Left lung (tissue), 10 donors: ENCODE measurements around the gene KCNQ1OT1. TPM values are rescaled to one million over a fixed set of nuclear protein-coding genes. Genes with fewer than 3 reads are reported as not detected.

Experiments used
- ATAC-seq: fragments of 200-7000 bp; cut with Tn5 transposase; one replicate; pipeline ENCODE4 v1.9.1; 2020; ENCODE audit warnings: moderate library complexity
- DNase-seq, 4 donors: peaks; one replicate each; pipeline ENCODE4 v3.0.0-alpha.2; 2013 to 2020
- H3K27ac ChIP-seq, 2 donors: fragments of 200-600 bp; sonication (generic) in 1 of 2; one replicate each; pipeline versions ENCODE4 v1.5.0 to v1.8.0; 2020 to 2021
- H3K27me3 ChIP-seq, 2 donors: fragments of 200-600 bp; sonication (generic) in 1 of 2; one replicate each; pipeline versions ENCODE4 v1.5.0 to v1.8.0; 2020 to 2021
- H3K36me3 ChIP-seq, 2 donors: fragments of 200-600 bp; sonication (generic) in 1 of 2; one replicate each; pipeline versions ENCODE4 v1.5.0 to v1.8.0; 2020 to 2021
- H3K4me1 ChIP-seq, 2 donors: fragments of 200-600 bp; one replicate each; pipeline ENCODE4 v1.8.0; 2021
- H3K4me3 ChIP-seq, 2 donors: fragments of 200-600 bp; sonication (generic) in 1 of 2; one replicate each; pipeline versions ENCODE4 v1.5.0 to v1.8.0; 2020 to 2021; ENCODE audit warnings: mild to moderate bottlenecking in 1 of 2
- H3K9me3 ChIP-seq, 2 donors: fragments of 200-600 bp; sonication (generic) in 1 of 2; one replicate each; pipeline versions ENCODE4 v1.5.0 to v1.8.0; 2020 to 2021
- CTCF ChIP-seq, 2 donors: fragments of 200-600 bp; sonication (generic) in 1 of 2; IDR thresholded peaks; one replicate each; pipeline versions ENCODE4 v1.5.0 to v1.8.0; 2021; ENCODE audit warnings: antibody characterized with exemption in 2 of 2
- intact Hi-C, 2 donors: fragments of 100-400 bp; cut with DNase I; formaldehyde crosslinking; loops; one replicate each; pipeline versions ENCODE4 v1.11.2 to v1.14.2; 2022
- polyA plus RNA-seq, 6 donors: library from polyadenylated mRNA; unstranded; fragments of 120-200 nt; gene quantifications; one replicate each; pipeline ENCODE4 v1.2.1, GENCODE V29; 2013; ENCODE audit not compliant: insufficient read length in 6 of 6
- total RNA-seq, 2 donors: library from RNA; stranded (reverse); fragmentation: NEBNext Ultra II Directional; extraction: Animal tissue kit (Norgen Biotek cat#: 25700); gene quantifications; one replicate each; pipeline ENCODE4 v1.2.1, GENCODE V29; 2021
- donor health status: DM: no; HTN: yes; CAD: no.
- donor health status: DM: no; HTN: no; CAD: no.

The KCNQ1OT1 gene
- total and polyA plus RNA-seq, 8 donors, result 1.9 to 2.9 (median 2.7) TPM

DNA sequence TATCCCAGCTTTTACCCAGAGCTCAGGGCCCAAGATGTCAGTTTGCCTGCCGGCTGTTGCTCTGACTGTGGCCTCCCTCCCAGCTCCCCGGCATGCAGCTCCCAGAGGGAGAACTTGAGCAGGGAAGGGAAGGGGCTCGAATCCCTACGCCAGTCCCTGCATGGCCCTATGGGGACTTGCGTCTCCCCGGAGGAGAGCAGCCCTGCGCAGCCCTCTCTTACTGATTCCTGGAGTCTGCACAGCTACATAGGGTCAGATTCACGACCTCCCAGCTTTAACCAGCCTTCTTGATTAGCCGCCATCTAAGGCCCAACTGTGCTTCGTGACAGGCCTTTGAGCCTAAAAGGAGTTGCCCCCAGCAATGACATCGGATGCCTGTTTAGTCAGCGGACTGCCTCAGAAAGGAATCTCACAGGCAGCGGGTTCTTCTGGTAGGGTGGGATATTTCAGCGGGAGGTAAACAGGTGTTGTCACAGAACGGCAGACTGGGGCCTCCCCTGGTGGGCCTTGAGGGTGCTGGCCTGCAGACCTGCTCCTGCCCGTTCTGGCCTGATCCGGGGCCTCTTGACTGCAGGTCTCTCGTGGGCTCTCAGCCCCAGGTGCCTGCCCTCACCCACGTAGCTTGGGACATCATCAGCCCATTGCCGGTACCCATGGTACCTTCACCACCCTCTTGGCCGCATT, 43.8 kb upstream of the KCNQ1OT1 start:
- no peak for TF ChIP-seq CTCF (IDR thresholded peaks at IDR 0.05)
- no peak overlapping the region for H3K4me3 ChIP-seq
- H3K27me3 ChIP-seq, result no peaks in the 10 kb centered on the region
- no peaks in the 10 kb centered on the region for H3K9me3 ChIP-seq
- intact Hi-C loops, result no loop called here
- DNase-seq (peak in 1 of 4 donors; percentile 56), ATAC-seq (no peak)
- no peaks in the 10 kb centered on the region for H3K4me1 ChIP-seq
- H3K27ac ChIP-seq, result no peak overlapping the region
- H3K36me3 ChIP-seq, result no peaks in the 10 kb centered on the region

DNA sequence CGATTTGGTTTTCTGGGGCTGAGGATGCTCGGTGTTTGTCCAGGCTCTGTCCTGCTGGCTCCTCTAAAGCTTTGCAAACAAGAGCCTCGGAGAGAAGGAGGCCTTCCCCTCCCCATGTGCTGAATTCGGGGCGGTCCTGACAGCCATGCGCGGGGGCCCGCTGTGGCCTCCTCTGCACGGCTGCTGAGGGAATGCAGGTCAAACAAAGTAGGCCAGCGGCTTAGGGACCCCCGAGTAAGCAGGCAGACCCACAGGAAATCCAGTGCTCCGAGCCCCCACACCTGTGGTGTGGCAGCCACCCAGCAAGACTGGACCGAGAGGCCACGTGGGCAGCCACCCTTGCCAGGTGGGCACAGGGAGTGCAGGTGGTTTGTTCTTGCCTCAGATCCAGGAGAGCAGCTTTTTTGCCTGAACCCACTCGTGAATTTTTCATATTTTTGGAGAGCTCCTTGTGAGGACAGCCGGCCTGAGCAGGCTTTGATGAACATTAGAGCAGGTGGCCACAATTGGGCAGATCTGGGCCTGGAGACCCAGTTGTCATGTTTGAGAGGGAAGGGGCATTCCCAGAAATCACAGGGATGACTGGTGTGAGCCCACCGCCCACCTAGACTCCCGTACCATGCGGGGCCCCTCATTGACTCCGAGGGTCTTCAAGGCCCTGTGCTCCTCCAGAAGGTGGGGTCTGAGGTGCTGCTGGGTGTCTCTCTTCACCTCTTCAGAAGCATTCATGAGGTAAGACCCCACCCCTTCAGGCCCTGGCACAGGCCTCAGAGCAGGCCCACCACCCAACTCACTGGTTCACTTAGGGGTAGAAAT, 43.0 kb upstream of the KCNQ1OT1 start:
- H3K4me1 ChIP-seq, result no peaks in the 10 kb centered on the region
- ATAC-seq, result no peak
- intact Hi-C loops, result no loop called here

DNA sequence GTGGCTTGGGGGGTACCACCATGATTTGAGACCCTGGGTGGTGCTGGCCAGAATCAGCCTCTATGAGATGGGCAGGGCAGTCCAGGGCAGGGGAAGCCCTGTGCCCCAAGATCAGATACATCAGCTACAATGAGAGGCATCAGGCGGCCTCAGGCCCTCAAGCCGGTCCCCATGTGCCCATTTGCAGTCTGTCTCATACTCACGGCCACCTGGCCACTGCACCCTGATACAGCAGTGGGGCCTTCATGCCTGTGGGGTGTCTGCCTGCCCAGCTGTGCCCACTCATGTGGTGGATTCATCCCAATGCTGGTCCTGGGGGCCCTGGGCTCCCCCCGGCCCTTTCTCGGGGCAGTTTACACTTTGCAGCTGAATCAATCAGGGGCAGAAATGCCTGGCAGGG, 42.4 kb upstream of the KCNQ1OT1 start:
- Histone ChIP-seq H3K4me3 (no peak overlapping the region), H3K27ac (no peak overlapping the region), H3K9me3 (no peaks in the 10 kb centered on the region), H3K27me3 (no peaks in the 10 kb centered on the region), H3K4me1 (no peaks in the 10 kb centered on the region), H3K36me3 (no peaks in the 10 kb centered on the region)
- no peak for TF ChIP-seq CTCF (IDR thresholded peaks at IDR 0.05)
- intact Hi-C loops, result no loop called here
- peak in 1 of 4 donors; percentile 51 for DNase-seq
- no peak for ATAC-seq

More for the DNA sequence above, 43.0 kb upstream of the KCNQ1OT1 start:
- Histone ChIP-seq H3K4me3 (no peak overlapping the region), H3K9me3 (no peaks in the 10 kb centered on the region), H3K27ac (no peak overlapping the region), H3K36me3 (no peaks in the 10 kb centered on the region), H3K27me3 (no peaks in the 10 kb centered on the region)
- DNase-seq, result peak in 1 of 4 donors; percentile 51
- no peak for TF ChIP-seq CTCF (IDR thresholded peaks at IDR 0.05)

GRCh38 chr11:2741377-2742131, 41.8 kb upstream of the KCNQ1OT1 start:
- TF ChIP-seq CTCF (IDR thresholded peaks at IDR 0.05), result no peak
- intact Hi-C loops, result no loop called here
- Histone ChIP-seq H3K4me1 (no peaks in the 10 kb centered on the region), H3K4me3 (no peak overlapping the region), H3K9me3 (no peaks in the 10 kb centered on the region), H3K27me3 (no peaks in the 10 kb centered on the region), H3K36me3 (no peaks in the 10 kb centered on the region), H3K27ac (no peak overlapping the region)
- ATAC-seq, result peak; percentile 60
- DNase-seq, result peak in 3 of 4 donors; percentile 32 to 60 (median 49)

- DNase-seq (peak in 1 of 4 donors; percentile 28), ATAC-seq (no peak)
- H3K27me3 ChIP-seq, result no peaks in the 10 kb centered on the region
- H3K9me3 ChIP-seq, result no peaks in the 10 kb centered on the region
- intact Hi-C loops, result no loop called here
- no peaks in the 10 kb centered on the region for H3K36me3 ChIP-seq
- no peaks in the 10 kb centered on the region for H3K4me1 ChIP-seq
- TF ChIP-seq CTCF (IDR thresholded peaks at IDR 0.05), result no peak
- H3K4me3 ChIP-seq, result no peak overlapping the region
- no peak overlapping the region for H3K27ac ChIP-seq
Observed at GRCh38 chr11:2741006-2741376, 41.2 kb upstream of the KCNQ1OT1 start.
